Fibroblast of skin of left biceps (primary cell): Measurements from ENCODE around the gene INTU.
A peak's percentile ranks its signal among the peaks of the same experiment; 100 is the strongest.
"Not testable (repeated sequence)": the region's sequence is repeated elsewhere in the genome, so short reads cannot be mapped to it uniquely, and the experiment has no call there.

Experiments used
- DNase-seq, 2 experiments: peaks; one replicate each; pipeline ENCODE4 v3.0.0-alpha.2; 2013; ENCODE audit warnings: low read depth in 2 of 2

Gene INTU

DNA sequence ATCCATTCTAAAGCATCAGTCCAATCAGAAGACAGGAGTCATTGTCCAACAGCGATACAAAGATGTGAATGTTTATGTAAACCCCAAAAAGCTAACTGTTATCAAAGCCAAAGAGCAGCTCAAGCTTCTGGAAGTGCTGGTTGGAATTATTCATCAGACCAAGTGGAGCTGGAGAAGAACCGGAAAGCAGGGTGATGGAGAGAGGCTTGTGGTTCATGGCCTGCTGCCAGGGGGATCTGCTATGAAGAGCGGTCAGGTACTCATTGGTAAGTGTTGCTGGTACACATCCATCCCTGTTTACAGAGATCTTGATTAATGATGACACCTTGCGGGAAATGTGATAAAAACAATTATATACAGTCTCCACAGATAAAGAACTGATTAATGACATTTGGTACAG lies 11.0 kb downstream of the INTU start:
- no peak for DNase-seq

DNA sequence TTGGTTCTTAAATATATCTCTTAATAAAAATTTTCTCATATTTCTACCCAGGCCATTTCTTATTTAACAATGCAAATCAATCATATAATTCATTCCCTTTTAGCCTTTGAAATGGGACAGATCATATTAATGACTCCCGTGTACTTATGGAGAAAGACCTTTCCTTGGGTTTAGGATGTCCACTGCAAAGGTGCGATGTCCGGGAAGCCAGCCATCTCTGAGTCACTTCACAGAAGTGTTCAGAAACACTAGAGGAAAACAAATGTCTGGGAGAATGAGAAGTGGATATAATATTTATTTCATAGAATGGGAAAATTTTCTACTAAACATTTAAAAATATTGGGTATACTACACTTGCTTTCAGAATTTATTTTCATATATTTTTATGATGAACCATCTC lies 15.3 kb downstream of the INTU start:
- no peak for DNase-seq

DNA sequence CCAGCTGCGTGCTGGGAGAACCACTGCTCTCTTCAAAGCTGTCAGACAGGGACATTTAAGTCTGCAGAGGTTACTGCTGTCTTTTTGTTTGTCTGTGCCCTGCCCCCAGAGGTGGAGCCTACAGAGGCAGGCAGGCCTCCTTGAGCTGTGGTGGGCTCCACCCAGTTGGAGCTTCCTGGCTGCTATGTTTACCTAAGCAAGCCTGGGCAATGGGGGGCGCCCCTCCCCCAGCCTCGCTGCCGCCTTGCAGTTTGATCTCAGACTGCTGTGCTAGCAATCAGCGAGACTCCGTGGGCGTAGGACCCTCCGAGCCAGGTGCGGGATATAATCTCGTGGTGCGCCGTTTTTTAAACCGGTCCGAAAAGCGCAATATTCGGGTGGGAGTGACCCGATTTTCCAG lies 22.8 kb downstream of the INTU start:
- DNase-seq: not testable (repeated sequence)

DNA sequence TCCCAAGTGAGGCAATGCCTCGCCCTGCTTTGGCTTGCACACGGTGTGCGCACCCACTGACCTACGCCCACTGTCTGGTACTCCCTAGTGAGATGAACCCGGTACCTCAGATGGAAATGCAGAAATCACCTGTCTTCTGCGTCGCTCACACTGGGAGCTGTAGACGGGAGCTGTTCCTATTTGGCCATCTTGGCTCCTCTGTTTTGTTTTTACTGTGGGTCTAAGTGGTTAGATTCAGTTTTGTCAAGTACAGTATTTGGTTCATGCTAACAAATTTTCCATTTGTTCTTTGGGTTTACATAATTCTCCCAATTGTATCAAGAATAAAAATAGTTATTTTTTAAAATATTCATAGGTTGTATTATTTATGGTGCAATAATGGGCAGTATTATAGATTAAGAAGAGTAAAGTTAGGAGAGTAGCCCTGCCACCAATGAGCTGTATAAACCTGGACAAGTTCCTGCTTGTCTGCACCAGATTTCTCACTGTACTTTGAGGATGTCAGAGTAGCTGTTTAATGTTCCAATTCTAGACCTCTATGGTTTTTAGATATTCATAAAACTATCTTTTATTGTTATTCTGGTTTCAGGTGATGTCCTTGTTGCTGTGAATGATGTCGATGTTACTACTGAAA lies 23.4 kb downstream of the INTU start:
- no peak for DNase-seq

DNA sequence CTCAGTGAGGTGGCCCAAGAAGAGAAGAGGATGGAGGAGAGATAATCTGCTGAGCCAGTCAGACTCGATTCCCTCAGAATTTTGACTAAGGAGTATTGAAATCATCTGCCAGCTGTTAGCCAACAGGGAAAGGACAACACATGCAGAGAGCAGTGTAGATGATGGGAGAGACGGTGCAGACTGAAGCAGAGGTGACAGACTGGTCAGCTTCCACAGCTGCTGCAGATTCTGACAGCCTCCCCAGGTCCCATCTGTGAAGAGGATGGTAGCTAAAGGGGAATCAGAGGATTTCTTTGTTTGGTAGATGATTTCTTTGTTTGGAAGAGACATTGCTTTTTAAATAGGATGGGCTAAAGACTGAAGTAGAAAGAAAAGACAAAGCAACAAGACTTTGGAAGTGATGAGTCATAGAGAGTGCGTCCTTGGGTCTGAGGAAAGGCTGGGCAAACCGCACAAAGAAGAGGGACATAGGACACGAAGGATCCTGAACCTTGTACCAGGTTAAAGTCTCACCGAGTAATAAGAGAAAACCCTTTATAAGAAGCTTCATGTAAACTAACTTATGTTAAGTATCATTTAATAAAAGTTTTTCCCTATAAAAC lies 27.6 kb downstream of the INTU start:
- DNase-seq: no peak

DNA sequence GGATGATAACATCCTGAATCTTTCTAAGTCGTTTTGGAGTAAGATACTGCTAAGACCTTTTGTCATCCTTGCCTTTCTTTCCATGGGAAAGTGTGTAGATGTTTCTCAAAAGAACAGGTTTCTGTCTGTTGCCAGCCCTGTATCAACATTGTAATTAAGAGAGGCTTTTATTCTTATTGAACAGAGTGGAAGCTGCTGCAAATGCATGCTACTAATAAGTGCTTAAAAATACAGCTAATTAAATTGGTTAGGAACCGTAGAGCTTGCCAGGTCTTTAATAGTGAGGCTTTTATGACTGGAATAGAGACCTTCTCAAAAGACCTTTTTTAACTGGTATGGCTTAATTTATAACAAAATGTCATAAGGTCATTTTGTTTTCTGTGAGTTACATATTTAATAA lies 34.4 kb downstream of the INTU start:
- no peak for DNase-seq

DNA sequence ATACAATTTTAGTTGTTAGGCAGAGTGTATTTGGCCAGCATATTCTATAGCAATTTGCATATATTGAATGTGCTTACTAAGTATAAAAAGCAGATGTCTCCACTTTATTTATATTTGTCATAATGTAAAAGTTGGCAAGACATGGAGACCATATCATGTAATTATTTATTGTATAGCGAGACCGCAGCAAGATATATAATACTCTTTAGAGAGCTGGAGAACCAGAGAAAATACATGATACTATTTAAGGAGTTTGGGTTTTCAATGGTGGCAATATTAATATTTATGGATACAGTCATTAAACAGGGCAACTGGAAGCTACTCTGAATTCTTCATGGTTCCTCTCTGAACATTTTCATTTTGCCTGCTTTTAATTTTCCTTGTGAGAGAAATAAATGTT lies 35.0 kb downstream of the INTU start:
- no peak for DNase-seq

DNA sequence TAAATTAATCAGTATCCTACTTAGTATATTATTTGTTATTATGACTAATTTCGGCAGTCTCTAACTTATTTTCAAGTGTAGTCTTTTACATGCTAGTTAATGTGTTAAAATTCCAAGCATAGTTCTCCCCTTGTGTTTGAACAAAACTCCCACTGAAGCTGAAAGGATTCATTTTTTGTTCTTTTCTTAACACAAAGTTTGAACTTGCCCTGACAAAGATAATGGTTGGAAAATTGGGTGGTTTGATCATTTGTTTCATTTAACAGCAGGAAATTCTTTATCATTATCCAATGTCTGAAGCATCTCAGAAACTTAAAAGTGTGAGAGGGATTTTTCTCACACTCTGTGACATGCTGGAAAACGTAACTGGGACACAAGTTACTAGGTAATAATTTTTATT lies 36.0 kb downstream of the INTU start:
- no peak for DNase-seq

DNA sequence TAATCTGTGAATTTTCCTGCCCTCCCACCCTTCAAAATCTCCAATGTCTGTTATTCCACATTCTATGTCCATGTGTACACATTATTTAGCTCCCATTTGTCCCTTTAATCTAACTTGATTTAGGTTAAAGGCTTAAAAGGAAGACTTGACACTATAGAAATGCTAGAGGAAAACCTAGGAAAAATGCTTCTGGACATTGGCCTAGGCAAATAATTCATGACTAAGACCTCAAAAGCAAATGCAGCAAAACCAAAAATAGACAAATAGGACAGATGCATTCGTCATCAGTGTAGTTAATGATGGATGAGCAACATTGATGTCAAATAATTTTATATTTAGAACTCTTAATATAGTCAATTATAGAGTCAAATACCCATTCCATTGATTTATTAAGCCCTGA lies 36.9 kb downstream of the INTU start:
- DNase-seq: no peak

DNA sequence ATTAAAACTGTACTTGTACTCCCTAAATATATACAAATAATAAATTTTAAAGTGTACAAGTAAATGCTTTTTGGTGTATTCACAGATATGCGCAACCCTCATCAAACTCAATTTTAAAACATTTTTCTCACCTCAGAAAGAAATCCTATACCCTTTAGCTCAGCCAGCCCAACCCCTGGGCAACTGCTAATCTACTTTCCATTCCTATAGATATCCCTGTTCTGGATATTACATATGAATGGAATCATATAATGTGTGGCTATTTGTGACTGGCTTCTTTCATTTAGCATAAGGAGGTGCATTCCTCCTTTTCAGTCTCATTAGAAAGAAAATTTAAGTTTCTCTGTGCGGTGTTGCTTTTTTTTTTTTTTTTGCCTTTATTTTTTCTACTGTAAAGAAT lies 39.4 kb downstream of the INTU start:
- no peak for DNase-seq

DNA sequence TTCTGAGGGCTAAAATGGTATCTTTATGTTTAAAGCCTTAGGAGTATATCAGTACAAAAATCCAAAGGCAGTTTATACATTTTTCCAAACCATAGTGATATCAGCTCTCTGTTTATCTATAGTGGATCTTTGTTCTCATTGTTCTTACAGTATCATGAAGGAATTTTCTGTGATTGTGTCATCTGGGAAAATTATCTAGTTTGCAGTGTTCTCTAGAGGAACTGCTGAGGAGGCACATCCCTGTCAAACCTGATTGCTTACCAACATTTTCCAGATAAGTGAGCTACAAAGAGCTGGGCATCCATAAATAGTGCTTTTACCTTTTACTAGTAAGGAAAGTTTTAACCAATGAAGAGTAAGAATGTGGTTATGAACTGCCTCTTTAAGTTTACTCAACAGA lies 52.5 kb downstream of the INTU start:
- DNase-seq: no peak

DNA sequence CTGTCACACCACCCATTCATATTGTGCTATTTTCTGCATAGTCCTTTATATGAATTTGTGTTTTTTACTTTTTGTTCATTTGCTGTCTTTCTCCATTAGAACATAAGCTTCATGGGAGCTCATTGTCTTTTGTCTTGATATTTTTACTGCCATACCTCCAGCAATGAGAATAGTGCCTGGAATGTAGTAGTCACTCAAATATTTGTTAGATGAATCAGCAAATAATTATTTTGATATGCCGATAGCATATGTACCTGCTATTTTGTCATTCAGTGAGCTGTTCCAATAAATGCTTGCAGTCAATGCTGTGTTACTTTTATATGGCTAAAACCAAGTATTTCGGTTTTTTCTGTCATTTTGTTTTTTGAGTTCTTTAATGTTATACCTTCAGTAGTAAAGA lies 53.9 kb downstream of the INTU start:
- no peak for DNase-seq

DNA sequence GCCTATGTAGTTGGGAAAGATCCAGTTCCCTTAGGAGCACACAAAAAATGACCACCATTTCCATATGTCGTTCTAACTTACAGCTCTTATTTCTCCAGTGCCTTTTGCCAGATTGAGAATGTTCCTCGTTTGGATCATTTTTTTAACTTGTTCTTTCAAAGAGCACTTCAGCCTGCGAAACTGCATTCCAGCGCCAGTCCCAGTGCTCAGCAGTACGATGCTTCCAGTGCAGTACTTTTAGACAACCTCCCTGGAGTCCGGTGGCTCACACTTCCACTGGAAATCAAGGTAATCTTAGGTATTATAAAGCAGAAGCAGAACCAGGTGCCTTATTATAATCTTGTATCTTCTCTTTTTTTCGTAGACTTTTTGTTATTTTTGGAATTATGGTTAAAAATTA lies 54.8 kb downstream of the INTU start:
- DNase-seq: no peak

DNA sequence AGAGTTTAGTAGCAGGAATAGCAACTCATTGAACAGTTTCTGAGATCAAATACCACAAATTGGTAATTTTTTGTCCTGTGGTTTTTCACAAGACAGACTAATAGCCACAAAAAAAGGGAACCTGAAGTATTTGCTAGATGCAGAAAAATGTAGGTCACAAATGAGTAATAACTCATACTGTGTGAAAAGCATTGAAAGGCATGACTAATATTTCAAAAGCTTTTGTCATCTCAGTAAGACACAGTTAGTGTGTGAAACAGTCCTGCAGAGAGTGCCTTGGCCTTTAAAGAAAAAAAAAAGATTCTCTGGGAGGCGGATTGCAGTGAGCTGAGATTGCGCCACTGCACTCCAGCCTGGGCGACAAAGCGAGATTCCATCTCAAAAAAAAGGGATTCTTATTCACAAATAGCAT lies 66.0 kb downstream of the INTU start:
- DNase-seq: peak; percentile 47 to 64

DNA sequence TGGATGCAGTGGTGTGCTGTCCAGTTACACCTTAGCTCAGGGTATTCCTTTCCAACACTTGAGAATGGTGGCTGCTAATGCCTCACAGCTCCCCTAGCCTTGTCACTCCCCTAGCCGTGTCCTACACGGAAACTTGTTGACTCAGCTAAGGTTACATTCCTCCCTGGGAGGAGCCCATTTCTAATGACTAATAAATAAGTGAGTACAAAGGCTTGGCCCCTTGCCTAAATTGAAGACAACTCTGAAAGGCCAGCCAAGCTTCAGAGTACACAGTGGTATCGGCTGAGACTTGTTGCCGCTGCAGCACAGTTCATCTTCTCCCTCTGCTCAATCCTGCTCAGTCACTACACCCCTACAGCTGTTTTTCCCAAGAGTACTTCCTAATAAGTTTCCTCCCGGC lies 76.2 kb downstream of the INTU start:
- DNase-seq: peak; percentile 12 to 17

DNA sequence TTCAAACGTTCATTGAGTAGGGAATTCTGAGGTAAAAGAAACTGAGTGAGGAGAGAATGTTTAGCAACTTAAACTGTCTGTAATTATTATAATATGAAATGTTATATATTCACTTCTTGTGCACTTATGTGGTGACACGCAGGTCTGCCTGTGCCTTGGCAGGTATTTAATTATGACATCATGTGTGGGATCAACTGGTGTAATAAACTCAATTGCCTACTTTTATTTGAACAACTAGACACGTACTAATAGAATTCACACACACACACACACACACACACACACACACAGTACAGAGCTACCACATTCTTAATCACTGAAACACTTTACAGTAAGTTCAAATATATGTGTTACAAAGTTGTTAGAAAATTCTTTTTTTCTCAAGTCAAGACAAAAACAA lies 76.7 kb downstream of the INTU start:
- no peak for DNase-seq

DNA sequence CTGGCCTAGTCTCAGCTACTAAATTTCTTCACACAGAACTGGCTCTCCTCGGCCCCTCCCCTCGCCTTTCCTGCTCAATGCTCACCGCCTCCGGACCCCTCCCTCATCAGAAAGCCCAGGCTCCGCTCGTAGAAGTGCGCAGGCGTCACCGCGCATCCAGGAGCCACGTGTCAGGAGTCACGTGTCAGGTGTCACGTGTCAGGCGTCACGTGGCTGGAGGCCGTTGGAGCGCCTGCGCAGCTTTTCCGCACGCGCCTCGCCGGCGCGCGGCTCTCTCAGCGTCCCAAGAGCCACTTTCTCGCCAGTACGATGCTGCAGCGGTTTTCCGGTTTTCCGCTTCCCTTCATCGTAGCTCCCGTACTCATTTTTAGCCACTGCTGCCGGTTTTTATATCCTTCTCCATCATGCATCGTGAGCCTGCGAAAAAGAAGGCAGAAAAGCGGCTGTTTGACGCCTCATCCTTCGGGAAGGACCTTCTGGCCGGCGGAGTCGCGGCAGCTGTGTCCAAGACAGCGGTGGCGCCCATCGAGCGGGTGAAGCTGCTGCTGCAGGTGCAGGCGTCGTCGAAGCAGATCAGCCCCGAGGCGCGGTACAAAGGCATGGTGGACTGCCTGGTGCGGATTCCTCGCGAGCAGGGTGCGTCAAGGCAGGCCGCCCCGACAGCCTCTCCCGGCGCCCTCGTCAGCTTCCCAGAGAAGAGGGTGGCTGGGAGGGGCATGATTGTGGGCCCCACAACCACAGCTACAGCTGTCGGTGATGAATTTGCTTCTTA lies 97.6 kb downstream of the INTU start, which contains the start of gene SLC25A31:
SLC25A31 (plus strand) TSS at position 259 of the 772 bp plus-strand sequence; CDS start at position 405, 146 bp downstream.
- no peak for DNase-seq

DNA sequence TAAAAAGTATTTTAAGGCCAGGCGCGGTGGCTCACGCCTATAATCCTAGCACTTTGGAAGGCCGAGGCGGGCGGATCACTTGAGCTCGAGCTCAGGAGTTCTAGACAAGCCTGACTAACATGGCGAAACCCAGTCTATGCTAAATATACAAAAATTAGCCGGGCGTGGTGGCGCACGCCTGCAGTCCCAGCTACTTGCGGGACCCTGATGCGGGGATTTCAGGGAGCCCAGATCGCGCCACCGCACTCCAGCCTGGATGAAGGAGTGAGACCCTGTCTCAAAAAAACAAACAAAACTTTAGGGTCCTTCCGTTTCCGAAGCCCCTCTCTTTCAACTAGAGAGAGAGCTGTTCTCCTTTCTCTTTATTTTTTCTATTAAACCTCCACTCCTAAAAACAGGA lies 98.6 kb downstream of the INTU start:
- DNase-seq: no peak

DNA sequence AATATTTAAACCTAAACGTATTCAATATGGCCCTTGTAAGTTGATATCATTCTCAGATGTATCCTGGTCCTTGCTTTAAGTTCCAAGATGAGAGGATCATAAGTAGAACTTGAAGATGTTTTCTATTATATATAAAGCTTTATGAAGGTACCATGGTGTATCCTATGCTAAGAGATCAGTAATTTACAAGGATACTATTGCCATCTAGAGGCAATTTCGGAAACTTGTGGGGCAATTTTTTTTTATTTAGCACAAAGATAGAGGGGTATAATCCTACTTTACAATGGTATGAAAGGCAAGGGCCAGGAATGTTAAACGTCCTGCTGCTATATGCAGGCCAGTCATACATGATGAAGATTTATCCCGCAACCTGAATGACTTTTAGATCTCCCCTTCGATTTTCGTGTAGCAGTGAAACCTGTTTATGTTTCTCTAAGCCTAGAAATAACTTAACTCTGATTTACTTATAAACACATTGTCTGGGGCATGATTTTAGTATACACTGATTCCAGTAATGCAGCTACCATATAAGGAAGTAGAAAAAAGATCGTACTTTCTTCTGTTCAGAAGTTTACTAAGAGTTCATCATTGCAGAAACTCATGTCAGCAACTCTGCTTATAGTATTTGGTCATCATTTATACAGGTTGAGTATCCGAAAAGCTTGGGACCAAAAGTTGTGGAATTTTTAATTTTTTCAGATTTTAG lies 100.0 kb downstream of the INTU start:
- peak; percentile 8 to 17 for DNase-seq

DNA sequence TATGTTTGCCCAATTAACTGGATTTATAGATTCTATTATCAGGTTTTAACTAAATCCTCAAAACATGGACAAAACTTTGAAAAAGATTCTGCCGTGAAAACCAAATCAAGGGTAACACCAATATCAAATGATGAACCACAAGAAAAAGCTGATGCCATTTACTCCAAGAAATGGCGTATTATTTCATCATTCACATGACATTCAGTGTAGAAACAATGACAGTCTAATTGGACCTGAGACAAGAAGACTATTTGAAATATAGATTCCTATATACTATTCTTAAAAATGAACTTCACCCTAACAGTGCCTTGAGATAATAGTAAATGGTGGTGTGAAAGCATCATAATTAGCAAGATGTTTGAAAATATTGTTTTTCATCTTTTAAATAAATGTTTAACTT lies 102.2 kb downstream of the INTU start:
- DNase-seq: no peak

DNA sequence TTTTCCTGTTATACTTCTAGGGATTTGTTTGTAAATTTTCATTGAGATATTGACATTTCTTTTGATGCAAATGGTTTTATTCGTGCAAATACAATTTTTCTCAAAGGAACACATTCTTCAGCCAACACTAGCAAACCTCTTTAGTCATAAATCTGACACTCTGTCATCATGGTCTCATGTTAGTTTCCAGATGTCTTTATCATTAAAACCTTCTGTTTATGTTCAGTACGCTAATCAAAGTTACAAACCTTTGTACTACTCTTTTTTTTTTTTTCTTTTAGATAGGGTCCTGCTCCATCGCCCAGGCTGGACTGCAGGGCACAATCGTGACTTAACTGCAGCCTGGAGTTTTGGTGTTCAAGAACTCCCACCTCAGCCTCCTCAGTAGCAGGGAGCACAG lies 104.5 kb downstream of the INTU start:
- peak in 1 of 2 experiments; percentile 11 for DNase-seq

DNA sequence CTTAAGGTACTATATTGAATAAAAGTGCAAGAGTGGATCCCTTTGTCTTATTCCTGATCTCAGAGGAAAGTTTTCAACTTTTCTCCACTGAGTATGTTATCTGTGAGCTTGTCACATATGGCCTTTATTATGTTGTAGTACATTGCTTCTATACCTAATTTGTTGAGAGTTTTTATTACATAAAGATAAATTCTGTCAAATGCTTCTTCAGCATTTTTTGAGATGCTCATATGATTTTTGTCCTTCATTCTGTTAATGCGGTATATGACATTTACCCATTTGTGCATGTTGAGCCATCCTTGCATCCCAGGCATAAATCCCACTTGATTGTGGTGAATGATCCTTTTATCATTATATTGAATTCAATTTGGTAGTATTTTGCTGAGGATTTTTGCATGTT lies 108.5 kb downstream of the INTU start:
- DNase-seq: no peak

DNA sequence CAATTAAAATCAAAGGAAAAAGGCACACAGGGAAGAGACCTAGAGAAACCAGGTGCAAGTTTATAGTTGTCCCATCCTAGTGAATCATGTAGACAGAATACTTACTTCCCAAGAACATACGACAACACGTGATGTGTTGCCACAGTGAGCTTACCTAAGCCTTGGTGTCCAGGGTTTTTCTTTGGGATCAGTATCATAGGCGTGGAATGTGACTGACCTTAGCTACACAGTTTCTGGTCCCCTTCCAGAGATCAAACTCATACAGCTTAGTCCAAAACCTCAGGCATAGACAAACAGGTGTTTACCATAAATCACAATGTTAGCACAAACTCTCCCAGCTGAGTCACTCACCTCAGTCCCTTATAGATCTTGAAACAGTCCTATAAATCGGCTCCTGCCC lies 115.1 kb downstream of the INTU start:
- DNase-seq: no peak
